ENCODE data around the gene NECTIN3. TPM values are rescaled to one million over a fixed set of nuclear protein-coding genes. Genes with fewer than 3 reads are reported as not detected.

The NECTIN3 gene
- total RNA-seq, 1 experiment from 2014 or later: 110 TPM

GRCh38 chr3:111218615-111219014 lies 147.0 kb downstream of the NECTIN3 start:
- CTCF ChIA-PET: no interaction called here
- H3K4me1 Mint-ChIP-seq (ENCODE audit: low read depth, unreplicated experiment): no peaks in the 10 kb centered on the region
- intact Hi-C loops (cut with micrococcal nuclease; ENCODE audit: unreplicated experiment): no loop called here
- DNase-seq: no peak
- no peak overlapping the region for H3K27ac Mint-ChIP-seq (ENCODE audit: unreplicated experiment)
- H3K4me3 Mint-ChIP-seq (ENCODE audit: low read depth, unreplicated experiment): no peak overlapping the region
- no peaks in the 10 kb centered on the region for H3K9me3 Mint-ChIP-seq (ENCODE audit: low read depth, unreplicated experiment)
- no peaks in the 10 kb centered on the region for H3K27me3 Mint-ChIP-seq (ENCODE audit: unreplicated experiment)
- BruUV-seq (replicated peaks): no TSS peak
- TF ChIP-seq CTCF (IDR thresholded peaks at IDR 0.05; ENCODE audit: unreplicated experiment): no peak
- H3K36me3 Mint-ChIP-seq (ENCODE audit: insufficient read depth, unreplicated experiment): no peaks in the 10 kb centered on the region

GRCh38 chr3:111227216-111227615 lies 155.6 kb downstream of the NECTIN3 start:
- no peak for TF ChIP-seq CTCF (IDR thresholded peaks at IDR 0.05; ENCODE audit: unreplicated experiment)
- no peaks in the 10 kb centered on the region for H3K27me3 Mint-ChIP-seq (ENCODE audit: unreplicated experiment)
- no TSS peak for BruUV-seq (replicated peaks)
- no peak overlapping the region for H3K4me3 Mint-ChIP-seq (ENCODE audit: low read depth, unreplicated experiment)
- no peak overlapping the region for H3K27ac Mint-ChIP-seq (ENCODE audit: unreplicated experiment)
- H3K4me1 Mint-ChIP-seq (ENCODE audit: low read depth, unreplicated experiment): peaks cover 6% of the 10 kb centered on the region
- H3K9me3 Mint-ChIP-seq (ENCODE audit: low read depth, unreplicated experiment): peaks cover 8% of the 10 kb centered on the region
- DNase-seq: no peak
- CTCF ChIA-PET: no interaction called here
- no peaks in the 10 kb centered on the region for H3K36me3 Mint-ChIP-seq (ENCODE audit: insufficient read depth, unreplicated experiment)
- intact Hi-C loops (cut with micrococcal nuclease; ENCODE audit: unreplicated experiment): no loop called here

GRCh38 chr3:111229301-111229700 lies 157.7 kb downstream of the NECTIN3 start:
- no peaks in the 10 kb centered on the region for H3K36me3 Mint-ChIP-seq (ENCODE audit: insufficient read depth, unreplicated experiment)
- H3K4me1 Mint-ChIP-seq (ENCODE audit: low read depth, unreplicated experiment): peaks cover 6% of the 10 kb centered on the region
- H3K27me3 Mint-ChIP-seq (ENCODE audit: unreplicated experiment): no peaks in the 10 kb centered on the region
- intact Hi-C loops (cut with micrococcal nuclease; ENCODE audit: unreplicated experiment): no loop called here
- H3K9me3 Mint-ChIP-seq (ENCODE audit: low read depth, unreplicated experiment): peaks cover 12% of the 10 kb centered on the region
- no peak for TF ChIP-seq CTCF (IDR thresholded peaks at IDR 0.05; ENCODE audit: unreplicated experiment)
- BruUV-seq (replicated peaks): no TSS peak
- DNase-seq: no peak
- CTCF ChIA-PET: no interaction called here
- H3K4me3 Mint-ChIP-seq (ENCODE audit: low read depth, unreplicated experiment): no peak overlapping the region
- H3K27ac Mint-ChIP-seq (ENCODE audit: unreplicated experiment): no peak overlapping the region

- Mint-ChIP-seq H3K36me3 (ENCODE audit: insufficient read depth, unreplicated experiment) (no peaks in the 10 kb centered on the region), H3K27ac (ENCODE audit: unreplicated experiment) (no peak overlapping the region), H3K4me3 (ENCODE audit: low read depth, unreplicated experiment) (no peak overlapping the region), H3K27me3 (ENCODE audit: unreplicated experiment) (no peaks in the 10 kb centered on the region), H3K9me3 (ENCODE audit: low read depth, unreplicated experiment) (peaks cover 3% of the 10 kb centered on the region), H3K4me1 (ENCODE audit: low read depth, unreplicated experiment) (no peaks in the 10 kb centered on the region)
- TF ChIP-seq CTCF (IDR thresholded peaks at IDR 0.05; ENCODE audit: unreplicated experiment): no peak
- DNase-seq: no peak
- intact Hi-C loops (cut with micrococcal nuclease; ENCODE audit: unreplicated experiment): no loop called here
- BruUV-seq (replicated peaks): no TSS peak
- CTCF ChIA-PET: no interaction called here
These were observed 165.5 kb downstream of the NECTIN3 start for GRCh38 chr3:111236836-111237713.
